Suprapubic skin (tissue), 3 donors: ENCODE data around the gene LYZL6.

Source experiments
- CTCF ChIP-seq, 2 donors: fragments of 200-600 bp in 1 of 2; fragments of 450-650 bp in 1 of 2; sonication (generic) in 1 of 2; IDR thresholded peaks; one replicate each; pipeline ENCODE4 v1.5.1; 2016 to 2019; ENCODE audit warnings: antibody characterized with exemption in 2 of 2, mild to moderate bottlenecking in 1 of 2, moderate library complexity in 1 of 2
- POLR2A ChIP-seq, 2 donors: fragments of 450-650 bp; IDR thresholded peaks; one replicate each; pipeline ENCODE4 v1.6.1; 2017; ENCODE audit warnings: antibody characterized with exemption in 2 of 2, mild to moderate bottlenecking in 2 of 2, moderate library complexity in 2 of 2

- TF ChIP-seq CTCF (IDR thresholded peaks at IDR 0.05) (no peak), POLR2A (IDR thresholded peaks at IDR 0.05) (no peak)
These were observed 51.1 kb downstream of the LYZL6 start for GRCh38 chr17:35892091-35893035.
